Activated CD4-positive, alpha-beta T cell treated with anti-CD3 and anti-CD28 coated beads, Interleukin-2, Interleukin-4, amounts not matched to agents 100 ng/mL and 50 ng/mL, durations not matched to agents 16 hours and 8 hours (primary cell): ENCODE measurements around the gene ATF2.
"Not testable (repeated sequence)": the region's sequence is repeated elsewhere in the genome, so short reads cannot be mapped to it uniquely, and the experiment has no call there.

Experiments
- DNase-seq: peaks from one replicate; pipeline ENCODE4 v3.0.0-alpha.2; 2020; ENCODE audit warnings: low spot score

Gene ATF2

DNA sequence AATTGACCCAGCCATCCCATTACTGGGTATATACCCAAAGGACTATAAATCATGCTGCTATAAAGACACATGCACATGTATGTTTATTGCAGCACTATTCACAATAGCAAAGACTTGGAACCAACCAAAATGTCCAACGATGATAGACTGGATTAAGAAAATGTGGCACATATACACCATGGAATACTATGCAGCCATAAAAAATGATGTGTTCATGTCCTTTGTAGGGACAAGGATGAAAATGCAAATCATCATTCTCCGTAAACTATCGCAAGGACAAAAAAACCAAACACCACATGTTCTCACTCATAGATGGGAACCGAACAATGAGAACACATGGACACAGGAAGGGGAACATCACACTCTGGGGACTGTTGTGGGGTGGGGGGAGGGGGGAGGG is 83.9 kb downstream of the ATF2 start:
- DNase-seq = not testable (repeated sequence)

DNA sequence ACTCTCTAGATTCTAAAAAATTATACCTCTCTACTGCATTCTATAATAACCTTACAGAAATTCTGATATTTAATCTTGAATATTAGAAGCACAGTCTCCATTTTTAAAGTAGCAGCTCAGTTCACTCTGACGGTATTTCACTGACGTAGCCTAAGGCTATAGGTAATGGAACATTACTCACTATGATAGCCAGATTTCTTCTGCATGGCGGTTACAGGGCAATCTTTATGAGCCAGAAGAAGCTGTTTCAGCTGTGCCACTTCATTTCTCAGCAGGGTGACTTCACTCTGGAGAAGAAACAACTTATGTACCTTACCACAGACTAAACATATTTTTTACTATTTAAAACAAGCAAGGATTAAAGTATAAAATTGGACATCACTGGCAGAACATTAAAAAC is 87.5 kb downstream of the ATF2 start:
- no peak for DNase-seq

DNA sequence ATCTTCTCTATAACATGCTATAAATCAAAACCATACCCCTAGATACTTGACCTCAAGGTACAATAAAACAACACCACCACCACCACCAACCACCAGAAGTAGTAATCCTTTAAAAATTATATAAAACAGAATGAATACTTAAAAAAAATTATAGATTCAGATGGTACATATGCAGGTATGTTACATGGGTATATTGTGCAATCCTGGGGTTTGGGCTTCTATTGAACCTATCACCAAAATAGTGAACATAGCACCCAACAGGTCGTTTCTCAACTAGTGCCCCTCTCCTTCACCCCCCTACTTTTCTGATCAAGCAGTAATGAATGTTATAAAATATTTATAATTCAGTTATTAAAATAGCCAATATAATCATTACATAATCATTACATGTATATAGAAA is 91.7 kb downstream of the ATF2 start:
- no peak for DNase-seq

DNA sequence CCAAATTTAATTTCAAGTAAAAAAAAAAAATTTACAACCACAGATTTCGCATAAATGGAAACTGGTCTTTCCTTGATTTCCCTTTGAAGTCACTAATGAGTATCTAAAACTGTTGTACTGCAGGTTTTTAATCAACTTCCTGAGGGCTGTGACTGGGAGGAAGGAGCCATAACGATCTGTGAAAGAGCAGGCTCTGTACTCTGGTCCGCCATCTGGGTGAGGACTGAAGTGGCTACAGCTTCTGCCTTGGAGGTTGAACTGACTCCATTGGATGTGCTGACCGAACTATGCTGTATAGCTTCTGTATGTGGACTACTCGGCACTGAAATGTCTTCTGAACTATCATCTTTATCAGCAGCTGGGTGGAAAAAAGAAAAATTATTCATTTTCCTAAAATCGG is 93.5 kb downstream of the ATF2 start:
- no peak for DNase-seq

DNA sequence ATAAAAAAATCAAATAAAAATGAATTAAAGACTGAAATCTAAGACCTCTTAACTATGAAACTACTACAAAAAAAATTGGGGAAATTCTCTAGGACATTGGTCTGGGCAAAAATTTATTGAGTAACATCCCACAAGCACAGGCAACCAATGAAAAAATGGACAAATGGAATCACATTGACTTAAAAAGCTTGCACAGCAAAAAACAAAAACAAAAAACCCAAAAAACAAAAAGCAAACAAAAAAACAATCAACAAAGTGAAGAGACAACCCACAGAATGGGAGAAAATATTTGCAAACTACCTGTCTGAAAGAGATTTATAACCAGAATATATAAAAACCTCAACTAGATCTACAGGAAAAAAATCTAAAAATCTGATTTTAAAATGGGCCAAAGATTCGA is 99.5 kb downstream of the ATF2 start:
- DNase-seq = no peak

DNA sequence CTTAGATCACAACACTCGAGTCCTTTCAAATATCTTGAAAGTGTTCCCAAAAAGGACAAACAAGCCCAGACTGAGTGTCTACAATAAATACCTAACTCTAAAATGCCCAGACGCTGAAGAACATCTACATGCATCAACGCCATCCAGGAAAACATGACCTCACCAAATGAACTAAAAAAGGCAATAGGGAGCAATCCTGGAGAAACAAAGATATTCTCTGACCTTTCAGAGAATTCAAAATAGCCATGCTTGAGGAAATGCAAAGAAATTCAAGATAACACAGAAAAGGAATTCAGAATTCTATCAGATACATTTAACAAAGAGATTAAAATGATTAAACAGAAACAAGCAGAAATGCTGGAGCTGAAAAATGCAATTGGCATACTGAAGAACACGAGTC is 101.6 kb downstream of the ATF2 start:
- DNase-seq = no peak

DNA sequence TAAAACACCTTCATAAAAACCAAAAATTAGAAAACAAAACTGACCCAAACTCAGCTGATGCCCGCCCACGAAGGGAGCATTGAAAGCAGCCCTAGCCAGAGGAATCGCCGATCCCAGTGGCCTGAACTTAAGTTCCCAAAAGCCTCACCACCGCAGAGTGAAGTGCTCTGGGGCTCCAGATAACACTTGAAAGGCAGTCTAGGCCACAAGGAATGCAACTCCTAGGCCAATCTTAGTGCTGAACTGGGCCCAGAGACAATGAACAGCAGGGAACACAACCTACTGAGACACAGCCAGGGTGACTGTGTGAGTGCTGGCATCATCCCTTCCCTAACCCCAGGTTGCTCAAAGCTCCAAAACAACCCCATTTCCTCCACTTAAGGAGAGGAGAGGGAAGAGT is 103.2 kb downstream of the ATF2 start:
- DNase-seq = no peak

DNA sequence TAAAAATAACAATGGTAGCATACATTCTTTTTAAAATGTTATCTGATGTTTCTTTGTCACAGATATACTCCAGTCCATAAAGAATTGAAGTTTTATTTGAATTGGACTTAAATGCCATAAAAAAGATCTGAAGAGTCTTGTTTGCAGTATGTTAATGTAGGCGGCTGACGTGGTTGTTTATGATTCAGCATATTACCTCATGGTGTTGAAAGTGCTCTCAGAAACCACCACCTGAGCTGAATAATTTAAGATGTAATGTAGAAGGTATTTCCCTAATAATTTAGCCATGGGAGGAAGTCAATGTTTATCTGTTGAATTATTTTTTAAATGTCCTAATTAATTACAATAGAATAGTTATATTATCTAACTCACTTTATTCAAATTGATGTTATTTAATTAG is 104.3 kb downstream of the ATF2 start:
- DNase-seq = no peak

DNA sequence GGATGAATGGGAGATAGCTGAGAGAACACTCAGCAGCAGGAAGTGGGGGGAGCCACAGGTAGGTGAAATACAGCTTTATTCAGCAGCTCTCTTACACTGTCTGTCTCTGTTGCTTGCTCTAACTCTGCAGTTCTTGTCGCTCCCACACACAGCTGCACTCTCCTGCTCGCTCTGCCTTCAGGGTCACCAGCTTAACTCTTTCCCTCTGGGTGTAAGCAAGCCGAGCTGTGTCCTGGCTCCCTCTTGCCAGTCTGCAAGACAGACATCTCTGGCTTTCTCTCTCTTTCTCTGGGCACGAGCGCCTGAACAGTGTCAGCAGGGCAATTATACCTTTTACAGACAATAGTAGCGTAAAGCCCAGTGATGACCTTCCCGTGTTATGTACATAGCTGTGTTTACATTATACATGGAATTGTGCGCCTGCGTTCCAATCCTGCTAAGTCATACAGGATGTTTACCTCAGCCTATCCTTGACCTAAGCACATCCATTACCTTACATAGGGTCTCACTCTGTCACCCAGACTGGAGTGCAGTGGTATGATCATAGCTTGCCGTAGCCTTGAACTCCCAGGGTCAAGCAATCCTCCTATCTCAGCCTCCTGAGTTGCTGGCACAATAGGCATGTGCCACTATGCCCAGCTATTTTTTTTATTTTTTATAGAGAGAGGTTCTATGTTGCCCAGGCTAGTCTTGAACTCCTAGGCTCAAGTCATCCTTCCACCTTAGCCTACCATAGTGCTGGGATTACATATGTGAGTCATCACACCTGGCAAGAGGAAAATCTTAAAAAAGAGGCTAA is 105.0 kb downstream of the ATF2 start:
- no peak for DNase-seq

DNA sequence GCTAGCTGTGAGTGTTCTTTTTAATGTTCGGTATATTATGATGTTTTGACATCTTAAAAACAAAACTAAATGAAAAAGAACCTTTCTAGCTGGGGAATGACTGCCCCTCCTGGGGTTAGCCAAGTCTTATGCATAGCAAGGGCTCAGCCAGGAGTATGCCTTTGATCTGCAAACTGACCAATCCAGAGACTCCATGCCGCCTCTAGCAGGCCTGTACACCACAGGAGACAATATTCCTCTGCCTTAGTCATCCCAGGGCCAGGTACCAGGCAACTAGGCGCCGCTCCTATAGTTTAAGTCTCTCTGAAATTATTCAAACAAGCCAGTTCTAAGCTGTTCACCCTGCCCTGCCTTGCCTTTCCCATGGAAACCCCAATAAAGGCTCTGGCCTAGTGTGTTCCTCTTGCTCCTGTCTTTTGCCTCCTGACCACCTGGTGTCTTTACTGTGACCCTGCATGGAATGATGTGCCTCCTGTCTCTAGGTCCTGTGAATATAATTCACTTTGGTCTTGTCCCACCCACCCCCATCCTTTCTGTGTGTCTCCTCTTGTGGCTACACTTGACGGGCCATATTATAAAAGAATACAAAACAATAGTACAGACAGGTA is 110.8 kb downstream of the ATF2 start:
- DNase-seq = no peak

DNA sequence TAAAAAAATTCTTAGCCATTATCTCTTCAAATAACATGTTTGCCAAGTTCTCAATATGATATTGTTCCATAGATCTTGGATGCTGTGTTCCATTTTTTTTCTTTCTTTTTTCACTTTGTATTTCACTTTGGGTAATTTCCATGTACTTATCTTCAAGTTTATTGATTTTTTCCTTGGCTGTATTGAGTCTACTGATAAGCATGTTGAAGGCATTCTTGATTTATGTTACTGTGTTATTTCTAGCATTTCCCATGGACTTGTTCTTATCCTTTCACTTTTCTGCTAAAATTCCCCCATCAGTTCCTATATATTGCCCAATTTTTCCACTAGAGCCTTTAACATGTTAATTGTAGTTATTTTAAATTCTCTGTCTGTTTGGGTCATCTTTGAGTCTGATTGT is 112.0 kb downstream of the ATF2 start:
- DNase-seq = no peak

DNA sequence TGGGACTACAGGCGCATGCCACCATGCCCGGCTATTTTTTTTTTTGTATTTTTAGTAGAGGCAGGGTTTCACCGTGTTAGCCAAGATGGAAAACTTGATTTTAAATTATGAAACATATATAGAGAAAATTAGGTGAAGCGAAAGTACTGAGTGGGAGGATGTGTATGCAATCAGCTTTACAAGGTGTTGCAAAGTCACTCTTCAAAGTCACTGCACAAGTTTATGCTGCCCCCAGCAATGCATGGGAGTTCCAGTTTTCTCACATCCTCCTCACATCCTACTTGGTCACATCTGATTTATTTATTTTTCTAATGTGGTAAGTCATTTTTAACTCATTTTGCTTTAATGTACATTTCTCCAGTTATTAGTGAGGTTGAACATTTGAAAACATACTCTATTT is 113.7 kb downstream of the ATF2 start:
- no peak for DNase-seq

DNA sequence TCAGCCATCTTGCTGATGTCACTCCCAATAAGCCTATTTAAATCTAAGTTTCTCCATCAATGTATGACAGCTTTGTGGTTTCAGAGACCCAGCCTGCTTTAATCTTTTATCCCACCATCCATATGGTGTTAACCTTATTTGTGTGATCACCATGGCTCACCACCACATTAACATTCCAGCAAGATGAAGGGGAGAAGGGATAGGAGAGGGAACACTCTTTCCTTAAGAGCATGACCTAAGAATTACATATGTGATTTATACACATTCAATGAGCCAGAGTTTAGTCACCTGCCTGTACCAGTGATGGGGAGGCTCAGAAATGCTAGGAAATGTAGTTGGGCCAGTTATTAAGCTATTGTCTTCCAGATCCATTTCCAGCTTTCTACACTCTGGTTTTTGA is 118.3 kb downstream of the ATF2 start:
- no peak for DNase-seq

DNA sequence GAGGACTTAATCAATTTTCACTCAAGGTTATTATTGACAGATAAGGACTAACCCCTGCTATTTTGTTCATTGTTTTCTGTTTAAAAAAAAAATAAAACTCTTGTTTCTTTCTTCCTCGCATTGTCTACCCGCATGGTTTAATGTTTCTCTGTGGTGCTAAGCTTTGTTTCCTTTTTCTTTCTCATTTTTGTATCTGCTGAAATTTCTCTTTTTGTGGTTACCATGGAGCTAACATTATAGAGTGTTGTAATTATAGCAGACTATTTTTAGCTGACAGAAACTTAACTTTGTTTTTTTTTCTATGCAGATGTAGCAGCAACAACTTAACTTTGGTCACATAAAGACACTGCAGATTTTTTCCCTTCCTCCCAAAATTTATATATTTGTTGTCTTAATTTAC is 119.7 kb downstream of the ATF2 start:
- DNase-seq = no peak

DNA sequence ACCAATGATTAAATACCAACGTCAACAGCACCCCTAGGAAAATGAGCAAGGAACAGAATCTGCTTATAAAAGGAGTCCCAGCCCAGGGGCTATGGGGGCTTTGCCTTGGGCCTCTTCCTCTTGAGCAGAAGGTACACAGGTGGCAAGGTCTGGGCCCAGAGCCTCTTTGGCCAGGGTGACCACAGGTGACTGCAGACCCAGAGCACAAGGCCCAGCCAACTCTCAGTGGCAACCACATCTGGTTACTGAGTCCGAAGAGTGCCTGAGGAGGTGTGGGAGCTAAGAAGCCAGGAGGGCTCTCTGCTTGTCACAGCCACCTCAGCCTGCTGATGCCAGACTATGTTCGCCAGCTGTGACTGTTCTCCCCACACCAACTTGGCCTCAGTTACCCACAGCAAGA is 128.5 kb downstream of the ATF2 start:
- DNase-seq = no peak

DNA sequence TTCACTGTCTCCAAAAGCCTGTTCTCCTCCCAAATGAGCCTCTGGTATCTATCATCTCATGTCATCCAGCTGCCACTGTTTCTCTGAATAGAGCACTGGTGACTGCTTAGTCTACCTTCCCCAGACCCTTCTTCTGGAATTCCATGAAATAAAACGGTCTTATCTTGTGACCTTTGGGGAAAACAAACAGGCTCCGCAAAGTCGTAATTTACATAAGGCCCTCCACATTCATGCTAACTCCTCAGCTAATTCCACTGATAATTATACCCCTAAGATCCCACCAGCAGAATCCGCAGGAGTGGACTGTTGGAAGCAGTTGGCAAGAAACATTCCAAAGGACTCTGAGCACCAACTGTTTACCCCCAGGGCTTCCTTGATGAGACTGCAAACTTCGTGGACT is 129.0 kb downstream of the ATF2 start:
- no peak for DNase-seq

DNA sequence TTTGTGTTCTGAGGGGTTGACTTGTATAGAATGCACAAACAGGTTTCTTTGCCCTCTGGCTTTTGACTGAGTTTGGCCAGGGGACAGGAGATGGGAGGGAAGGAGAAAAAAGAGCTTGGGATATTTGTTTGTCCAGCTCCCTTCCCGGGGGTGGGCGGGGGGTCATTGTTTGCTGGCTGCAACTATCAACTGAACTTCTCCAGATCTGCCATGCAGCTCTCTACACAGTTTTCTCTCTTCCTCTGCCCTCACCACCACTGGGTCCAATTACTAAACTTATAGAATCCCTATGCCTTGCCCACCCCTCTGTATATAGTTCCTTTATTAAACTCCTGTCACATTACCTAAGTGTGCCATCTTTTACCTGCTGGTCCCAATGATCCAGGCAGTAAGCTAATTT is 130.1 kb downstream of the ATF2 start:
- DNase-seq = no peak

DNA sequence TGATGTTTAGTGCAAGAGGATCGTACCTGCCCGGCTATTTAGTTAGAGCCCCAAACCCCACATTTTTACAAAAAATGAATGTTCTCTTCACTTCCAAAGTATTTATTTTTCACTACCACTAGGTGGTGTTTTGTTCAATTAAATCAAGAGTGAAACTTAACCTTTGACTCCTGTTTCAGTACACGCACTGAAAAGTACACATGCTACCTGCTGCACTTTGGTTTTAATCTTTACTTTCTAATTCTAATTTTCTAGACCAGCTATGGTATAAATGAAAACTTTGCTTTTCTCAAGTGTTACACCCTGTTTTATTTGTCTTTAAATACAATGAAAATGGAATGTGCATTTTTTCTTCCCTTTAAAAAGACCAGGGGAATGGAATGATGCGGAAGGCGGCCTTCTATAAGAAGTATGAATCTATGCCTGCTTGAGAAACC is 131.4 kb downstream of the ATF2 start:
- peak; percentile 37 for DNase-seq

DNA sequence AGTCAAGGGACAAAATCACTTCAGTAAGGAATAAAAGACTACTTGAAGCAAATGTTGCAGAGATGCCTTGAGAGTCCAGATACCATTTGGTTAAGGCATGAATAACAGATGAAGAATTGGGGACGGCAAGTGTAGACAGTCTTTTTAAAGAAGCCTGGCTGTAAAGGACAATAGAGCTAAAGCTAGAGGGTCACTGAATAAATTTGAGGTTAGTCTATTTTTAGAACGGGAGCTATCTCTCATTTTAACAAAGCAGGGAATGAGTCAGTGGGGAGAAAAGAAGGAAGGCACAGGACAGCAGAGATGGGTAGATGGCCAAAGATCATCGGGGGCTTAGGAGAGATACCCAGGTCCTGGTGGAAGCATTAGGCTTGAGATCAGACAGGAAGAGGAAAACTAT is 132.2 kb downstream of the ATF2 start:
- no peak for DNase-seq

DNA sequence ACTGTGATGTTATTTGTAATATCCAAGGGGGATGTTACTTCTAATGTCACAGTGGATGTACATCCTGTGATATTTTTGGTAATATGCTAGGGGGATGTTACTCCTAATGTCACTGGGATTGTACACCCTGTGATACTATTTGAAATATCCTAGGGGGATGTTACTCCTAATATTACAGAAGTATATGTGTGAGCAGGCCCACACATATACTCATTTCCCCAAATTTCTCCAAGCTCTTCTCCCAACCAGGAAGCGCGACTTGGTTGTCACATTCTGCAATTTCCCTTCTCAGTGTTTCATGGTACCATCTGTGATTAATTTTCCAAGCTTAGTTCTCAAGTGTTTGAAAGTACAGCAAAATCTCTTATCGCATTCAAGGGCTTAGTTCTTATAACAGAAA is 133.3 kb downstream of the ATF2 start:
- DNase-seq = no peak

DNA sequence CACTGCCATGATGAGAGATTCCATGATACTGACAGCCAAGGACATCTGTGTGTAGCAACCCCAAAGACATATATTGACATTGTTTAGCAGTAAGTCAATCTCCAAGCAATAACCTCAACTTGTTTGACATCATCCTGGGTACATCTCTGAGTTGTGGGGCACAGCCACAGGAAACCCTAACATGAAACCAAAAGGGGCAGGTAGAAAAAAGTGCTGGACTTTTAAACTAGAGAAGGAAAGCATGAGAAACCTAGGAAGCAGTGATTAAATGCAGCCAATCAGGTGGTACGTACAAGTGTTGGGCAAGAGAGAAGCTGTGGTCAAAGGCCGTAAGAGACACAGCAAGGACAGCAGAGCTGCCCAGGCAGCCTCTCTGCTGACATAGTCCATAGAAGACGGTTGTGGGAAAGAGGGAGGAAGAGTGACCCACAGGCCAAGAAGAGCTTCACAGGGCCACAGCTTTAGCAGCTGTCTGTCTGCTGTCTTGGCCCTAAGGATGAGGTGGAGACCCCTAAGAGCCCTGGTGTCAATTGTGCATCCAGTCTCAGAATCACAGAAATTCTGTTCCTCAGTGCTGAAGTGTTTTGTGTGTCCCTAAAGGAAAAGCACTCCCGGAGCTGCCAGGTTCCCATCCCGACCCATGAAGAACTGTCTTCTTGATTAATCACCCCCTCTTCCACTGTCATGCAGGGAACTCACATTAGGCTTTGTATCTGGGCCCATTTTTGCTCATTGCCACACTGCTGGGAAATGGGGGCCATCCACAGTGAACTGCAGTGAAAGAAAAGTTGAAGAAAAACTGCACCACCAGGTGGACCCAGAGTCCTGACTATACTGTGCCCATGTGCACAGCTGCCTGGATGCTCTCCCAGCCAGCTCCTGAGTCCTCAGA is 137.4 kb downstream of the ATF2 start:
- peak; percentile 9 for DNase-seq

DNA sequence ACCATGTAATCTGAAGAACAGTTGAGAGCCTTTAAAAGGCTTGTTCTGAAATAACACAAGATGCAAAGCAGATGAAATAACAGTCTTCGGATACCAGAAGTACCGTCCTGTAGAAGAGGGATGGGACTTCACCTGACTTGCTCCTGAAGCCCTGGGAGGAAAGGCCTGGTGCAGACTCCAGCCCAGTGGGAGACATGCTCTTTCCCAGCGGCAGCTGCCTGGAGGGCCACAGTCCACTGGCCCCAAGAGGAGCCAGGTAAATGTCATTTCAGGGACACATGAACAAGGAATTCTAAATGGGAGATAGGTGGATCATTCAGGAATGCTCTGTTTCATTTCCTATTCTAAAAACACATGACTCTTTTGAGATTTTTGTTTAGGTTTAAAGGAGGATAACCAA is 140.2 kb downstream of the ATF2 start:
- DNase-seq = no peak

DNA sequence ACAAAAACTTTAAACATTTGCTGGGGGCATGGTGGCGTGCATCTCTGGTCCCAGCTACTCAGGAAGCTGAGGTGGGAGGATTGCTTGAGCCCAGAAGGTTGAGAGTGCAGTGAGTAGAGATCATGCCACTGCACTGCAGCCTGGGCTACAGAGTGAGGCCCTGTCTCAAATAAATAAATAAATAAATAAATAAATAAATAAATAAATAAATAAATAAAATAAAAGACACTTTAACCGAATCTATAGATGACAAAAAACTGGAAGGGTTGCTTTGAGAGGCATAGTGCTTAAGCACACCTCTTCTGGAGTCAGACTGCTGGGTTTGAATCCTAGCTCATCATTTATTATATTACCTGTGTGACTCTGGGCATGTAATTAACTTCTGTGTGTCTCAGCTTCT is 141.6 kb downstream of the ATF2 start:
- no peak for DNase-seq
